ENCODE measurements around the gene MYO1H. TPM values are rescaled to one million over a fixed set of nuclear protein-coding genes. Genes with fewer than 3 reads are reported as not detected.

Gene MYO1H
- total and polyA plus RNA-seq, 4 donors = 0.06 to 0.15 (median 0.09) TPM; not detected in 1

GRCh38 chr12:109388167-109388563 lies 40.5 kb downstream of the MYO1H start:
- WGBS, 2 donors = 91 to 92% methylated on average over 3 of the region's 3 CpGs
- H3K27ac ChIP-seq (ENCODE audit: low read depth in 1 of 2, low read length in 1 of 2) = no peak overlapping the region
- no peak for ATAC-seq (ENCODE audit: insufficient read depth, low FRiP score)

GRCh38 chr12:109389146-109389545 lies 41.4 kb downstream of the MYO1H start:
- 71 to 81% methylated on average over 4 of the region's 4 CpGs for WGBS, 2 donors
- no peak overlapping the region for H3K27ac ChIP-seq (ENCODE audit: low read depth in 1 of 2, low read length in 1 of 2)
- no peak for DNase-seq

More at GRCh38 chr12:109388167-109388563, 40.5 kb downstream of the MYO1H start:
- DNase-seq = no peak
- H3K27me3 ChIP-seq (ENCODE audit: control insufficient read depth in 3 of 3, insufficient read depth in 3 of 3, low read length in 2 of 3) = no peaks in the 10 kb centered on the region
- no peak overlapping the region for H3K9ac ChIP-seq (ENCODE audit: insufficient read depth in 1 of 2, low read length in 2 of 2)
- no peaks in the 10 kb centered on the region for H3K36me3 ChIP-seq (ENCODE audit: control insufficient read depth in 4 of 4, insufficient read depth in 4 of 4, low read length in 4 of 4)
- peaks cover 0 to 19% (median 6%) of the 10 kb centered on the region in 5 donors for H3K4me1 ChIP-seq (ENCODE audit: control insufficient read depth in 5 of 5, insufficient read depth in 5 of 5, low read length in 5 of 5)
- peaks cover 0 to 4% (median 0%) of the 10 kb centered on the region in 4 donors for H3K9me3 ChIP-seq (ENCODE audit: control insufficient read depth in 4 of 4, insufficient read depth in 3 of 4, low read length in 3 of 4)
- TF ChIP-seq CTCF (IDR thresholded peaks at IDR 0.05; ENCODE audit: control extremely low read depth, extremely low read depth) = no peak
- H3K4me3 ChIP-seq = no peak overlapping the region

DNA sequence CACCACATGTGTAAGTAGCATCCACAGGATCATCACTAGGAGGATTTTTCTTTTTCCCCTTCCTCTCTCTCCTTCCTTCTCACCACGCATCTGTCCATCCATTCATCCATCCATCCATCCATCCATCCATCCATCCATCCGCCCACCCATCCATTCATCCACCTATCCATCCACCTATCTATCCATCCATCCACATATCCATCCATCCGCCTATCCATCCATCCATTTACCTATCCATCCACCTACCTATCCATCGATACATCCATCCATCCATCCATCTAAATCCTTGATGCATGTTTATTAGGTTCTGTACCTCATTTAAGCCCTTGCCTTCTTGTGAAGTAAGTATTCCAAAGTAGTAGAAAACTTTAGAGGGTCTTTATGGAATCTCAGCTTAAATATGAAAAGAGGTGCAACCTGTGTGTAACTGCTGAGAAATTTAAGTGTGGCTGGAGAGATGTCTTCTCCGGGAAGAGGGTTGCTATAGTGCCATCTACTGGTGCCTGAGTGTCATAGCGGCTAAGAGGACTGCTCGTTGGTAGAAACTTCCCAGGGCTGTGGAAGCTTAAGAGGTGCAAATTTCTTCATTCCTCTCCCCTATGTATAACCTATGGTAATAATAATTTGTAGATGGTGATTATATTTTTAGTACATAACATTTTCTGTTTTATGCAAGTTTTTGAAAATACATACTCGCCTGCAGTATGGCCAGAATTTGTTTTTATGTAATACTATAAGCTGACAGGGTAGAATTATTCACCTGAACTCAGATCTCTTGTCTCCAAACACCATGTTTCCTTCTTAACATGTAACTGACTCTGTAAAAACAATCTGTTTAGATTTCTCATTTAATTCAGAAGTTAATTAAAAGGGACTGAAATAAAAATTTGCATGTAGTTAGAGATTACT lies 46.0 kb downstream of the MYO1H start:
- Histone ChIP-seq H3K4me1 (ENCODE audit: control insufficient read depth in 5 of 5, insufficient read depth in 5 of 5, low read length in 5 of 5) (no peaks in the 10 kb centered on the region), H3K36me3 (ENCODE audit: control insufficient read depth in 4 of 4, insufficient read depth in 4 of 4, low read length in 4 of 4) (no peaks in the 10 kb centered on the region), H3K27me3 (ENCODE audit: control insufficient read depth in 3 of 3, insufficient read depth in 3 of 3, low read length in 2 of 3) (peaks cover 0 to 2% (median 0%) of the 10 kb centered on the region in 3 donors), H3K4me3 (no peak overlapping the region), H3K9ac (ENCODE audit: insufficient read depth in 1 of 2, low read length in 2 of 2) (peak overlapping the region in 1 of 2 donors; percentile 5), H3K27ac (ENCODE audit: low read depth in 1 of 2, low read length in 1 of 2) (no peak overlapping the region), H3K9me3 (ENCODE audit: control insufficient read depth in 4 of 4, insufficient read depth in 3 of 4, low read length in 3 of 4) (peaks cover 0 to 2% (median 0%) of the 10 kb centered on the region in 4 donors)
- TF ChIP-seq CTCF (IDR thresholded peaks at IDR 0.05; ENCODE audit: control extremely low read depth, extremely low read depth) = peak; percentile 67
- 49 to 50% methylated on average over 8 of the region's 8 CpGs for WGBS, 2 donors
- ATAC-seq (ENCODE audit: insufficient read depth, low FRiP score) (no peak), DNase-seq (peak; percentile 36 to 74 (median 72))

More at GRCh38 chr12:109389146-109389545, 41.4 kb downstream of the MYO1H start:
- ATAC-seq (ENCODE audit: insufficient read depth, low FRiP score) = no peak
- no peak for TF ChIP-seq CTCF (IDR thresholded peaks at IDR 0.05; ENCODE audit: control extremely low read depth, extremely low read depth)
- Histone ChIP-seq H3K27me3 (ENCODE audit: control insufficient read depth in 3 of 3, insufficient read depth in 3 of 3, low read length in 2 of 3) (no peaks in the 10 kb centered on the region), H3K36me3 (ENCODE audit: control insufficient read depth in 4 of 4, insufficient read depth in 4 of 4, low read length in 4 of 4) (no peaks in the 10 kb centered on the region), H3K4me1 (ENCODE audit: control insufficient read depth in 5 of 5, insufficient read depth in 5 of 5, low read length in 5 of 5) (peaks cover 0 to 19% (median 6%) of the 10 kb centered on the region in 5 donors), H3K9me3 (ENCODE audit: control insufficient read depth in 4 of 4, insufficient read depth in 3 of 4, low read length in 3 of 4) (peaks cover 0 to 4% (median 0%) of the 10 kb centered on the region in 4 donors), H3K9ac (ENCODE audit: insufficient read depth in 1 of 2, low read length in 2 of 2) (no peak overlapping the region), H3K4me3 (no peak overlapping the region)
